ENCODE results near the gene CLMN. TPM values are rescaled to one million over a fixed set of nuclear protein-coding genes. Genes with fewer than 3 reads are reported as not detected.

CLMN gene
- total RNA-seq, 2 experiments from 2014 or later, result 1.6 TPM

DNA sequence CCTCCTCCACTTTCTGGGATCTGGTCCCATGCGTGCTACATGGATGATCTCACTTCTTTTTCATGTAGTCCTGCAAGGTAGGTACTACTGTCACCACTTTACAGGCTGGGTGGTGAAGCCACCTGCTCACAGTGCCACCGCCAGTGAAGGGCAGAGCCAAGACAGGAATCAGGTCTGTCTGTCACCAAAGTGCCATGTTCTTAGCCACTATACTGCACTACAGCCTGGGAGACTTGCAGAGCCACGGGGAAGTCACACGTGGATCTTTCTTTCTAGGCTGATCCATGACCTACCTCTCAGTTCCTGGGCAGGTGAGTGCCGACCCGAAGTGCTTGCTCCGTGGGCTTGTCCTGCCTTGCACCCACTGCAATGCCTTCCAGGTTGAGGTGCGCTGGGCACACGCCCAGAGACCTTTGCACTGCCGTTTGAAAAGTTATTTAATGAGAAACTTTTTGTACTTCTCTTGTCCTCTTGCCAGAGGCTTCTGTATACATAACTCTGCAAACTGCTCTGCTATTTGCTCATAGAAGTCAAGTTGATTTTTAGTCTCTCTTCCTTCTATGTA lies 19.7 kb upstream of the CLMN start:
- DNase-seq, result no peak

DNA sequence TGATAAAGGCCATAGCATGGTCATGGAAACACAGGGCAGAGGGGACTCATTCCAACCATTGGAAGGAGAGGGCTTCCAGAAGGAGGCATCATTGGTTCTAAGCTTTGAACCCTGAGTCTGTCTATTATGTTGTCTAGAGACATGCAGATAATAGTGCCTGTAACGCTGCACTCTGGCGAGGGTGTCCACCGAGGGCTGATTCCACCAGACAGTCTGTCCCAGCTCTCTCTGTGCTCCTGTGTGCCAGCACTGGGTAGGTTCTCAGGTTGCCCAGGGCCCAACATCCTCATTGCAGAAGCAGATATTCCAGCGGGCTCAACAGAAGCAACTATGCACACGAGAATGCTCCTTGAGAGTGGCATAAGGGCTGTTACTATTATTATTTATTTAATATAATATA lies 18.7 kb upstream of the CLMN start:
- no peaks in the 10 kb centered on the region for H3K9me3 Mint-ChIP-seq (ENCODE audit: insufficient read depth)
- peaks cover 15% of the 10 kb centered on the region for H3K27me3 Mint-ChIP-seq (ENCODE audit: low read depth)
- DNase-seq (no peak), ATAC-seq (no peak)
- H3K4me3 Mint-ChIP-seq, result no peak overlapping the region
- H3K4me1 Mint-ChIP-seq (ENCODE audit: low read depth), result no peaks in the 10 kb centered on the region
- H3K36me3 Mint-ChIP-seq (ENCODE audit: low read depth), result no peaks in the 10 kb centered on the region
- ChIA-PET POLR2A (no interaction called here), CTCF (no interaction called here)
- no peak overlapping the region for H3K27ac Mint-ChIP-seq

More for the DNA sequence above, 19.7 kb upstream of the CLMN start:
- H3K27ac Mint-ChIP-seq, result no peak overlapping the region
- H3K4me3 Mint-ChIP-seq, result no peak overlapping the region
- ATAC-seq, result no peak
- H3K27me3 Mint-ChIP-seq (ENCODE audit: low read depth), result peaks cover 16% of the 10 kb centered on the region
- ChIA-PET POLR2A (no interaction called here), CTCF (no interaction called here)
- no peaks in the 10 kb centered on the region for H3K36me3 Mint-ChIP-seq (ENCODE audit: low read depth)
- no peaks in the 10 kb centered on the region for H3K9me3 Mint-ChIP-seq (ENCODE audit: insufficient read depth)
- H3K4me1 Mint-ChIP-seq (ENCODE audit: low read depth), result no peaks in the 10 kb centered on the region

DNA sequence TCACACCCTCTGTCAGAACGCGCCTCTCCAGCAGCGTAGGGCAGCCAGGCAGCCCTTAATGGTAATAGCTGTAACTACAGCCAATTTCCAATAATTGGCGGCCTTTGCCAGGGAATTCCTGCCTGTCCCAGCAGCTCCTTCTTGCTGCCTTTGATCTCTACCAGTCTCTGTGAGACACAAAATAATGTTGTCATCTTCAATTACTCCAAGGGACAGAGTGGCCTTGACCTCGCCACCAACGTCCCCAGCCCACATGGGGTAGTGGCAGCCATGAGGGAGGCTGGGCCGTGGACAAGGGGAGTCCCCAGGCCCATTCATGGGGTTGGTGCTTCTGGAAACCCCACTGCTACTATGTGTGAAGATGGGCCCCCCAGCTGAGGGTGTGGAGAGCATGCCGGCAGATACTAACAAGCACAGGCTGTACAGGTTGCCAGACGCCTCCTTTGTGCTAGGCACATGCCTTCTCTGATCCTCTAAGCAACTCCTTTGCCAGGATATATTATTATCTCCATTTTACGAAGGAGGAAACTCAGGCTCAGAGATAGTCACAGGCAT lies 17.4 kb upstream of the CLMN start:
- DNase-seq, result no peak
- Mint-ChIP-seq H3K4me1 (ENCODE audit: low read depth) (no peaks in the 10 kb centered on the region), H3K9me3 (ENCODE audit: insufficient read depth) (no peaks in the 10 kb centered on the region), H3K4me3 (no peak overlapping the region), H3K27me3 (ENCODE audit: low read depth) (peaks cover 15% of the 10 kb centered on the region), H3K27ac (no peak overlapping the region), H3K36me3 (ENCODE audit: low read depth) (no peaks in the 10 kb centered on the region)
- no peak for ATAC-seq
- CTCF ChIA-PET, result interaction anchor here (0.9 kb wide), 1 partner anchor 141 kb away, joined by 3 read pairs; no protein-coding TSS in a partner anchor
- POLR2A ChIA-PET, result no interaction called here

DNA sequence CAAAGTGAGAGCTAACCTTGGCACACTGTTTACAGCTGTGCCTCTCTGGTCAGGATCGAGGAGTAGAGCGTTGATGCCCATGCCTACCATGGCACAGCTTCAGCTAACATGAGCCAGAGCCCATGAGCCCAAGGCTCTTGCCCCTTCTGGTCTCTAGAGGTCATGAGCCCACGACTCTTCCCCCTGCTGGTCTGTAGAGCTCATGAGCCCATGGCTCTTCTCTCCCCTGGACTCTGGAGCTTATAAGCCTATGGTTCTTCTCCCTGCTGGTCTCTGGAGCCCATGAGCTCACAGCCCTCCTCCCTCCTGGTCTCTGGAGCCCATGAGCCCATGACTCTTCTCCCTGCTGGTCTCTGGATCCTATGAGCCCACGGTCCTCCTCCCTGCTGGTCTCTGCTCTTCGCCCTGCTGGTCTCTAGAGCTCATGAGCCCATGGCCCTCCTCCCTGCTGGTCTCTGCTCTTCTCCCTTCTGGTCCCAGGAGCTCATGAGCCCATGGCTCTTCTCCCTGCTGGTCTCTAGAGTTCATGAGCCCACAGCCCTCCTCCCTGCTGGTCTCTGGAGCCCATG lies 16.6 kb upstream of the CLMN start:
- ChIA-PET POLR2A (no interaction called here), CTCF (no interaction called here)
- Mint-ChIP-seq H3K4me3 (no peak overlapping the region), H3K9me3 (ENCODE audit: insufficient read depth) (no peaks in the 10 kb centered on the region), H3K4me1 (ENCODE audit: low read depth) (no peaks in the 10 kb centered on the region), H3K36me3 (ENCODE audit: low read depth) (no peaks in the 10 kb centered on the region), H3K27ac (no peak overlapping the region), H3K27me3 (ENCODE audit: low read depth) (peaks cover 8% of the 10 kb centered on the region)
- ATAC-seq (no peak), DNase-seq (no peak)

DNA sequence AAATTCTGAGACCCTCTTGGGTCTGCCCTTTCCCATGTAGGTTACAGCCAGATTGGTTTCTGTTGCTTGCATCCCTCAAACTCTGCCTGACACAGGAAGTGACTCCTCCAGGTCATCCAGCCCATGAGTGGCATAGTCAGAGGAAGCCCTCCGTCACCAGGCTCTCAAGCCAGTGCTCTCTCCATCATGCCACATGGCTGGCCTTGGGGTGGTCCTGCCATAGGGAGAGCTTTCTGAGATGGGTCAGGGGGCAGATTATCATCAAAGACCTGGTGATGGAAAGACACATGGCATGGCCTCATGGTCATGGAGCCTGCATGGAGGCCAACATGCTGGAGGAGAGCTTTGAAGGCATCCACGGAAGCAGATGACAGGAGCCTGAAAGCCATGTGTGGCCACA lies 15.4 kb upstream of the CLMN start:
- Mint-ChIP-seq H3K9me3 (ENCODE audit: insufficient read depth) (no peaks in the 10 kb centered on the region), H3K27ac (no peak overlapping the region), H3K4me1 (ENCODE audit: low read depth) (no peaks in the 10 kb centered on the region), H3K27me3 (ENCODE audit: low read depth) (peaks cover 4% of the 10 kb centered on the region), H3K36me3 (ENCODE audit: low read depth) (no peaks in the 10 kb centered on the region), H3K4me3 (no peak overlapping the region)
- CTCF ChIA-PET, result no interaction called here
- ATAC-seq (no peak), DNase-seq (no peak)
- POLR2A ChIA-PET, result interaction anchor here (0.7 kb wide), 1 partner anchor 19 kb away, joined by 3 read pairs; no protein-coding TSS in a partner anchor

DNA sequence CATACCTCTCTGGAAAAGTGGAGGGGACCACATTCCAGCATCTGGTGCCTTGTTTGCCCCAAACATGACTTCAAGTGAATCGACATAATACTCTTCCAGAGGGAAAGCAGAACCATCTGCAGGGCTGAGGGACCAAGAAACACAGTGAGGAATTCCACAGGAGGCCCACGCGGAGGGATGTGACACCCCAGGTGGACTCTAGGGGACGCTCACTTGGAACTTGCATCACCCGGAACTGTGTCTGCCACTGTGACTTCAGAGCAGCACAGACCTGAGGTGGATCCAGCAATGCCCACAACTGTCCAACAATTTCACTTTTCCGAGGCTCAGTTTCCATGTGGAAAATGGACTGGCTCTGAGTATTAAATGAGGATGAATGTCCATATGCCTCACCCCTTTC lies 14.3 kb upstream of the CLMN start:
- DNase-seq (no peak), ATAC-seq (no peak)
- no peaks in the 10 kb centered on the region for H3K4me1 Mint-ChIP-seq (ENCODE audit: low read depth)
- POLR2A ChIA-PET, result no interaction called here
- peaks cover 6% of the 10 kb centered on the region for H3K27me3 Mint-ChIP-seq (ENCODE audit: low read depth)
- no peaks in the 10 kb centered on the region for H3K36me3 Mint-ChIP-seq (ENCODE audit: low read depth)
- CTCF ChIA-PET, result no interaction called here
- no peaks in the 10 kb centered on the region for H3K9me3 Mint-ChIP-seq (ENCODE audit: insufficient read depth)
- no peak overlapping the region for H3K27ac Mint-ChIP-seq
- no peak overlapping the region for H3K4me3 Mint-ChIP-seq

DNA sequence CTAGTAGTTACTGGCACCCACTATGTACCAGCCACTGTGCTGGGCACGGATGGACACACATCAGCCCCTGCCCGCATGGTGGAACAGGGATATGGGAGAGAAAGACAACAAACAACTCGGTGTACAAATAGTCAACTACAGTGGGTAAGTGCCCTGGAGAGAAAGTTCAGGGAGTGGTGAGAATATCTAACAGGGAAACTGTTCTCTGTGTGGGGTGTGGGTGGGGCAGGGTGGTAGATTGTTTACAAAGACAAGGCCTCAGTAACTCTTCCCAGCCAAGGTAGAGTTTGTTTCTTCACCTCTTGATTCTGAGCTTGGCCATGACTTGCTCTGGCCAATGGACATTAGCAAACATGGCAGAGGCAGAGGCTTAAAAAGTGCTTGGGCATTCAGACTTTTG lies 12.9 kb upstream of the CLMN start:
- Mint-ChIP-seq H3K4me3 (no peak overlapping the region), H3K9me3 (ENCODE audit: insufficient read depth) (no peaks in the 10 kb centered on the region), H3K4me1 (ENCODE audit: low read depth) (no peaks in the 10 kb centered on the region), H3K27ac (no peak overlapping the region), H3K36me3 (ENCODE audit: low read depth) (no peaks in the 10 kb centered on the region), H3K27me3 (ENCODE audit: low read depth) (peaks cover 12% of the 10 kb centered on the region)
- POLR2A ChIA-PET, result no interaction called here
- CTCF ChIA-PET, result no interaction called here
- DNase-seq (no peak), ATAC-seq (no peak)

DNA sequence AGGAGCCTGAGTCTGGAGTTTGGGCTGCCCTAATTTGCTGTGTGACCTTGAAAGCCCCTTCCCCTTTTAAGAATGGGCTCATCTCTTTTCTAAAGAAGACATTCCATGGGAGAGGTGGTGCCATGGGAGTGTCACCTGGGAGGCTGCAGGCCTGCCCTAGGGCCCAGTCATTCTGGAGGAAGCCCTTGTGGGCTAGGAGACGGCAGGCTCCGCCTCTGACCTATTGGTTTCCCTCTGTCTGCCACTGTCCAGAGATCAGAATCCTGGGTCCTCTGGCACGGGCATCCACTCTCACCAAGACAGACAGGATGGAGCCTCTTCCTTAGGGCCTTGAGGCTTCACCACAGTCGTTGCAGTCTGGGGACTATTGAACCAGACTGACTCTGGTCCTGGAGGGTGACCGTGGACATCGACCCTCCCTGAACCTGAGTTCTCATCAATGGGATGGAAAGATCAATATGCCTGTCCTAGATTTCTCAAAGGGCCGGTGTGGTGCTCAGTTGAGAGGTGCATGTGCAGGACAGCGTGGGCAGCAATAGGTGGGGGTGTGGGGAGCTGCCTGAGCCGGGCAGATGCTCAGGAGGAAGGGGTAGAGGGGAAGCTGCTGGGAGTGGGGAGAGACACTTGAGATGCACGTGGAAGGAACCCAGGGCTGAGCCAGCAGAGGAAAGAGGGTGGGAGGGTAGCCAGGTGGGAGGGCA lies 12.2 kb upstream of the CLMN start:
- DNase-seq (no peak), ATAC-seq (no peak)
- H3K27ac Mint-ChIP-seq, result no peak overlapping the region
- H3K9me3 Mint-ChIP-seq (ENCODE audit: insufficient read depth), result no peaks in the 10 kb centered on the region
- CTCF ChIA-PET, result no interaction called here
- H3K27me3 Mint-ChIP-seq (ENCODE audit: low read depth), result peaks cover 13% of the 10 kb centered on the region
- no peaks in the 10 kb centered on the region for H3K4me1 Mint-ChIP-seq (ENCODE audit: low read depth)
- POLR2A ChIA-PET, result no interaction called here
- no peaks in the 10 kb centered on the region for H3K36me3 Mint-ChIP-seq (ENCODE audit: low read depth)
- no peak overlapping the region for H3K4me3 Mint-ChIP-seq

DNA sequence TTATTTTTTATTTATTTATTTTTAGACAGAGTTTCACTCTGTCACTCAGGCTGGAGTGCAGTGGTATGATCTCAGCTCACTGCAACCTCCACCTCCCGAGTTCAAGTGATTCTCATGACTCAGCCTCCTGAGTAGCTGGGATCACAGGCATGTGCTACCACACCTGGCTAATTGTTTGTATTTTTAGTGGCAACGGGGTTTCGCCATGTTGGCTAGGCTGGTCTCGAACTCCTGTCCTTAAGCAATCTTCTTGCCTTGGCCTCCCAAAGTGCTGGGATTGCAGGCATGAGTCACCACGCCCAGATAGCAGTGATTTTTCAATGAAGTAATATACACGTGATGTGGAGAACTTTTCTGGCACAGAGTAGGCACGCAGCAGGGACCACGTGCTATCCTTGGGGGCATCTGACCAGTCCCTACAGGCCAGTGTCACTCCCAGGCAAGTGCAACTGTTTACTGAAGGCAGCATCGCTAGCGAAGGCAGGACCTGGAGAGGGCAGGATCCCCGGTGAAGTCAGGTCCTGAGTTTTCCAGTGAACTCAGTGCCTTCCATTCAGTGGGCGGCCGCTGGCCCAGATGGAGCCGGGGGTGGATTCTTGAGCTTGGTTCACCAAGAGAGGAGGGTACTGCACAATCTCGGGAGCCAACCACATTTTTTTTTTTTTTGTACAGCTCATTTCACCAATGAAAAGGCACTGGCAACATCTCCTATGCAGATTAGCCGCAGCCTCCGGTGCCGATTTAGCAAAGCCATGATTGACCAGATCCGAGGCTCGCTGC lies 11.1 kb upstream of the CLMN start:
- no peak overlapping the region for H3K27ac Mint-ChIP-seq
- ATAC-seq (no peak), DNase-seq (no peak)
- ChIA-PET CTCF (interaction anchor here (1.3 kb wide), 1 partner anchor 10 kb away, joined by 4 read pairs; no protein-coding TSS in a partner anchor), POLR2A (no interaction called here)
- H3K9me3 Mint-ChIP-seq (ENCODE audit: insufficient read depth), result no peaks in the 10 kb centered on the region
- peaks cover 14% of the 10 kb centered on the region for H3K27me3 Mint-ChIP-seq (ENCODE audit: low read depth)
- H3K4me1 Mint-ChIP-seq (ENCODE audit: low read depth), result no peaks in the 10 kb centered on the region
- no peak overlapping the region for H3K4me3 Mint-ChIP-seq
- no peaks in the 10 kb centered on the region for H3K36me3 Mint-ChIP-seq (ENCODE audit: low read depth)

DNA sequence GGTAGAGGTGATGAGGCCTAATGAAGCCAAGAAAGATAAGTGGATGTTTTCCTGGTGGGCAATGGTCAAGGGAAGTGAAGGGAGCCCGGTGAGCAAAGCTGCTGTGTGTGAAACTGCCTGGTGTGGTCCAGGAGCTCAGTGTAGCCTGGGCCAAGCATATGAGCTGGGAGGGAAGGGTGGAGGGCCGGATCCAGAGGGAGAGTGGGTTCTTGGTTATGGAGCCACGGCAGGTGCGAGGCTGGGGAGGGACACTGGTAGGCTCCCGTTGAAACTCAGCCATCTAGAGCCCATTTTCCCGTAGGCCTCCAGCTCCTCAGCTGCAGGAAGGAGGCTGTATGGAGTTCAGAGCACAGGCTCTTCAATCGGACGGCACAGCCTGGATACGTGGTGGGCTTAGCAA lies 10.2 kb upstream of the CLMN start:
- Mint-ChIP-seq H3K4me3 (no peak overlapping the region), H3K27me3 (ENCODE audit: low read depth) (peaks cover 13% of the 10 kb centered on the region), H3K36me3 (ENCODE audit: low read depth) (no peaks in the 10 kb centered on the region), H3K9me3 (ENCODE audit: insufficient read depth) (no peaks in the 10 kb centered on the region), H3K4me1 (ENCODE audit: low read depth) (no peaks in the 10 kb centered on the region), H3K27ac (no peak overlapping the region)
- no peak for ATAC-seq
- CTCF ChIA-PET, result interaction anchor here (1.3 kb wide), 1 partner anchor 9 kb away, joined by 4 read pairs; no protein-coding TSS in a partner anchor
- POLR2A ChIA-PET, result no interaction called here
- no peak for DNase-seq

DNA sequence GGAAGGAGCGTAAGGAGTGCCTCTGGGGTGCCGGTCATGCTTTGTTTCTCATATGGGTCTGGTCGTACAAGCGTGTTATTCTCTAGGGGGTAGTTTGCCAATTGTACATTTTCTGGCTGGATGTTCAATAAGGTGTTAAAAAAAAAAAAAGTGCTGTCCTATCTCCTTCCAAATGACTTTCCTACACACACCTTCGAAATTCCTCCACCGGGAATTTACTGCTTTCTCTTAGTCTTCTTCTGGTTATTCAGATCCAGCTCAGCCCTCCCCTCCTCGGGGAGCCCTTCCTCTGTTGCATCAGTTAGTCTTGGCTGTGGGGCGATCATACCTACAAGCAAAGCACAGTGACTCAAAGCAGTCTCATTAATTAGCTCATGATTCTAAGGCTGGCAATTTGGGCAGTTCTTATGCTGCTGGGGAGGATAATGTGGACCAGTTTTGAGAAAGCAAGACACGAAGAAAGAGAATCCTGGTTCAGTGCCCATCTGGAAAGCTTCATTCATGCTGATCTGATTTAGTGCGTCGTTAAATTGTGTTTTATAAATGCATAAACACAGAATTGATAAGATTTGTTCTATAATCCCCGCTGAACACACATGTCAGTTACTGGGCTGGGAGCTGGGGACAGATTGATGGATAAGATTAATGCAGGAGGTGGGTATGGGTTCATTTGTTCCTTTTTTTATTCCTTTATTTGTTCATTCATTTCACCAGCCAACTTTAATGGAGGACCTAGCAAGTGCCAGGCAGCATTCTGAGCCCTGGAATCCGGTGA lies 9.2 kb upstream of the CLMN start:
- H3K4me1 Mint-ChIP-seq (ENCODE audit: low read depth), result no peaks in the 10 kb centered on the region
- no peak overlapping the region for H3K27ac Mint-ChIP-seq
- ATAC-seq, result no peak
- no peak for DNase-seq
- ChIA-PET CTCF (no interaction called here), POLR2A (no interaction called here)
- peaks cover 12% of the 10 kb centered on the region for H3K27me3 Mint-ChIP-seq (ENCODE audit: low read depth)
- no peaks in the 10 kb centered on the region for H3K36me3 Mint-ChIP-seq (ENCODE audit: low read depth)
- no peaks in the 10 kb centered on the region for H3K9me3 Mint-ChIP-seq (ENCODE audit: insufficient read depth)
- H3K4me3 Mint-ChIP-seq, result no peak overlapping the region

All from activated CD8-positive, alpha-beta T cell treated with anti-CD3 and anti-CD28 coated beads, Interleukin-2, amount 10 ng/mL, durations not matched to agents 7 days and 5 days (primary cell).